Suprapubic skin (tissue), 4 donors: ENCODE data around the gene RAB10. TPM values are rescaled to one million over a fixed set of nuclear protein-coding genes. Genes with fewer than 3 reads are reported as not detected.
"Not testable (repeated sequence)": the region's sequence is repeated elsewhere in the genome, so short reads cannot be mapped to it uniquely, and the experiment has no call there.

Experiments
- DNase-seq, 2 donors: peaks; one replicate each; pipeline ENCODE4 v3.0.0-alpha.2; 2019; ENCODE audit warnings: low spot score in 2 of 2
- H3K27ac ChIP-seq: fragments of 200-600 bp; sonication (generic); one replicate; pipeline ENCODE4 v1.5.1; 2019
- H3K27me3 ChIP-seq: fragments of 200-600 bp; sonication (generic); one replicate; pipeline ENCODE4 v1.5.1; 2019
- H3K36me3 ChIP-seq: fragments of 200-600 bp; sonication (generic); one replicate; pipeline ENCODE4 v1.5.1; 2019
- H3K4me1 ChIP-seq: fragments of 200-600 bp; sonication (generic); one replicate; pipeline ENCODE4 v1.5.1; 2019
- H3K4me3 ChIP-seq: fragments of 200-600 bp; sonication (generic); one replicate; pipeline ENCODE4 v1.5.1; 2019; ENCODE audit warnings: mild to moderate bottlenecking
- H3K9me3 ChIP-seq: fragments of 200-600 bp; sonication (generic); one replicate; pipeline ENCODE4 v1.5.1; 2019
- EP300 ChIP-seq: sonication (generic); formaldehyde crosslinking; IDR thresholded peaks from one replicate; pipeline ENCODE4 v1.6.1; 2017; ENCODE audit warnings: antibody characterized with exemption
- POLR2A ChIP-seq, 2 donors: fragments of 450-650 bp; IDR thresholded peaks; one replicate each; pipeline ENCODE4 v1.6.1; 2017; ENCODE audit warnings: antibody characterized with exemption in 2 of 2, mild to moderate bottlenecking in 2 of 2, moderate library complexity in 2 of 2
- POLR2AphosphoS5 ChIP-seq, 3 donors: sonication (generic); formaldehyde crosslinking; IDR thresholded peaks; one replicate each; pipeline ENCODE4 v1.6.1; 2017; ENCODE audit warnings: antibody characterized with exemption in 3 of 3
- WGBS: methylation state at CpG from one replicate; pipeline ENCODE4 v1.1.5; 2018; 5-methylcytosine and 5-hydroxymethylcytosine counted together
- total RNA-seq, 4 donors: library from RNA; depleted of rRNA; stranded (reverse); fragments of >200 nt; gene quantifications; one replicate each; pipeline ENCODE4 v1.1.0, GENCODE V29; 2016
- TF ChIP-seq, protein P1 (sequence below), 2 donors: fragments of 200-600 bp in 1 of 2; fragments of 450-650 bp in 1 of 2; sonication (generic) in 1 of 2; IDR thresholded peaks; one replicate each; pipeline ENCODE4 v1.5.1; 2016 to 2019; ENCODE audit warnings: antibody characterized with exemption in 2 of 2, mild to moderate bottlenecking in 1 of 2, moderate library complexity in 1 of 2

RAB10 gene
- total RNA-seq, 4 donors from 2014 or later, result 145 to 171 (median 165) TPM

DNA sequence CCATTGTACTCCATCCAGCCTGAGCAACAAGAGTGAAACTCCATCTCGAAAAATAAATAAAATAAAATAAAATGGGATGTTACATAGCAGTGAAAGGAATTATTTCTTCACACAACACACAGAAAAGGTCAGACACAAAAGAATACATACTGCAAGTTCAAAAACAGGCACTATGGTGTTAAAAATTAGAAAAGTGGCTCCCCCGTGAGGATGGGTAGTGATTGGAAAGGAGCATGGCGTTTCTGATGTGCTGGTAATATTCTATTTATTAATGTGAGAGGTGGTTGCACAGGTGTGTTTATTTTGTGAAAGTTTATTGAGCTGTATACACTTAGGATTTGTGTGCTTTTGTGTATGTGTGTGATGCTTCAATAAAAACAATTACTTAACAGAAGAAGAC is 22.9 kb upstream of the RAB10 start:
- Histone ChIP-seq H3K4me1 (peaks cover 62% of the 10 kb centered on the region), H3K27me3 (no peaks in the 10 kb centered on the region), H3K4me3 (no peak overlapping the region), H3K36me3 (no peaks in the 10 kb centered on the region), H3K27ac (peak overlapping the region; percentile 82), H3K9me3 (no peaks in the 10 kb centered on the region)
- WGBS, result 75% methylated on average over 3 of the region's 3 CpGs
- DNase-seq, result no peak
- no peak for TF ChIP-seq POLR2AphosphoS5 (IDR thresholded peaks at IDR 0.05)
- TF ChIP-seq, protein P1, sequence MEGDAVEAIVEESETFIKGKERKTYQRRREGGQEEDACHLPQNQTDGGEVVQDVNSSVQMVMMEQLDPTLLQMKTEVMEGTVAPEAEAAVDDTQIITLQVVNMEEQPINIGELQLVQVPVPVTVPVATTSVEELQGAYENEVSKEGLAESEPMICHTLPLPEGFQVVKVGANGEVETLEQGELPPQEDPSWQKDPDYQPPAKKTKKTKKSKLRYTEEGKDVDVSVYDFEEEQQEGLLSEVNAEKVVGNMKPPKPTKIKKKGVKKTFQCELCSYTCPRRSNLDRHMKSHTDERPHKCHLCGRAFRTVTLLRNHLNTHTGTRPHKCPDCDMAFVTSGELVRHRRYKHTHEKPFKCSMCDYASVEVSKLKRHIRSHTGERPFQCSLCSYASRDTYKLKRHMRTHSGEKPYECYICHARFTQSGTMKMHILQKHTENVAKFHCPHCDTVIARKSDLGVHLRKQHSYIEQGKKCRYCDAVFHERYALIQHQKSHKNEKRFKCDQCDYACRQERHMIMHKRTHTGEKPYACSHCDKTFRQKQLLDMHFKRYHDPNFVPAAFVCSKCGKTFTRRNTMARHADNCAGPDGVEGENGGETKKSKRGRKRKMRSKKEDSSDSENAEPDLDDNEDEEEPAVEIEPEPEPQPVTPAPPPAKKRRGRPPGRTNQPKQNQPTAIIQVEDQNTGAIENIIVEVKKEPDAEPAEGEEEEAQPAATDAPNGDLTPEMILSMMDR (IDR thresholded peaks at IDR 0.05), result no peak
- no peak for TF ChIP-seq EP300
- TF ChIP-seq POLR2A (IDR thresholded peaks at IDR 0.05), result no peak

DNA sequence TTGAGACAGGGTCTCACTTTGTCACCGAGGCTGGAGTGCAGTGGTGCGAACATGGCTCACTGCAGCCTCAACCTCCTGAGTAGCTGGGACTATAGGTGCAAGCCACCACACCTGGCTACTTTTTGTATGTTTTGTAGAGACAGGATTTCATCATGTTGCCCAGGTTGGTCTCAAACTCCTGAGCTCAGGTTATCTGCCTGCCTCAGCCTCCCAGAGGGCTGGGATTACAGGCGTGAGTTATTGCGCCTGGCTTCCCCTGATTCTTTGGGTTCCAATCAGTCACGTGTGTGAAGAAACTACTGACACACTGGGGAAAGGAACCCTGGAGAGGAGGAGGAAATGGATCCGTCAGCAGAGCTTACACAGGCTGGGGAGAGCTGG is 22.3 kb upstream of the RAB10 start:
- Histone ChIP-seq H3K4me1 (peaks cover 69% of the 10 kb centered on the region), H3K36me3 (no peaks in the 10 kb centered on the region), H3K9me3 (no peaks in the 10 kb centered on the region), H3K27me3 (no peaks in the 10 kb centered on the region), H3K27ac (peak overlapping the region; percentile 82), H3K4me3 (no peak overlapping the region)
- 64% methylated on average over 5 of the region's 6 CpGs for WGBS
- no peak for DNase-seq
- TF ChIP-seq, protein P1 (IDR thresholded peaks at IDR 0.05), result no peak
- TF ChIP-seq POLR2AphosphoS5 (IDR thresholded peaks at IDR 0.05) (no peak), EP300 (no peak), POLR2A (IDR thresholded peaks at IDR 0.05) (no peak)

DNA sequence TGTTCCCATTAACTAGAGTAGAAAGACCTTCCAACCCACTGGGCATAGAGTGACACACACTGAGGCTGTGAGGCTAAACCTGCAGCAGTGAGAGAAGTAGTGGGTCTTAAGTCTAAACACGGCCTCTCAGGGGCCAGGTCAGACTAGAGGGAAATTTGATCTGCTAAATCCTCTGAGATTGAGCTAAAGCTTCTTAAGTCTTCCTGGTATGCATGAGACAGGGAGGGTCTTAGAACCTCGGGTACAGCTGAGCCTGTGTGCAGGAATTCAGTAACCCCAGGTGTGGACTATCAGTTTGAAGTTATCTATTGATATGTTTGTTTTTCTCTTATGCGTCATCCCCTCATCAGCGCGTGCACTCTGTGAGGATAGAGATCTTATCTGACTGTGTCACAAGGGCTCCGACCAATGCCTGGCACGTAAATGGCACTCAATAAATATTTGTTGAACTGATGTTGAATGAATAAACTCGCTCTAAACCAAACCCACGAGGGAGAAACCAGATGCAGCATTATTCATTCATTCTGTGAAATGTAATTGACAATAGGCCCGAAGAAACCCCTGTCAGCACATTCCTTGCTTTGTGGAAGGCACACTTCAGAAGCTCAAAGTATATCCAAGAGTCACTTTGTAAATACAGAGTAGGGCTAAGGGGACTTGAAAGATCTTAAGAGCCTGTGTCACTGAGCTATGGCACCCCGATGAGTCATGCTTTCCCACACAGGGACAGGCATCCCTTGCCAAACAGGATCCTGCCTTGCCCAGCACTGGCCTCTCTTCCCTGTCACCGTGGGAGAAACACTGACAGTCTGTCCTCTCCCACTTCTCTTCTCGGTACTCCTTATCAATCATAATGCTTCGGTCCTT is 21.7 kb upstream of the RAB10 start:
- Histone ChIP-seq H3K9me3 (no peaks in the 10 kb centered on the region), H3K4me3 (no peak overlapping the region), H3K27me3 (no peaks in the 10 kb centered on the region), H3K4me1 (peaks cover 71% of the 10 kb centered on the region), H3K36me3 (no peaks in the 10 kb centered on the region), H3K27ac (peak overlapping the region; percentile 82)
- peak in 1 of 2 donors; percentile 75 for DNase-seq
- no peak for TF ChIP-seq EP300
- no peak for TF ChIP-seq POLR2A (IDR thresholded peaks at IDR 0.05)
- TF ChIP-seq, protein P1 (IDR thresholded peaks at IDR 0.05), result no peak
- TF ChIP-seq POLR2AphosphoS5 (IDR thresholded peaks at IDR 0.05), result peak in 1 of 3 donors; percentile 45
- 29% methylated on average over 14 of the region's 14 CpGs for WGBS

DNA sequence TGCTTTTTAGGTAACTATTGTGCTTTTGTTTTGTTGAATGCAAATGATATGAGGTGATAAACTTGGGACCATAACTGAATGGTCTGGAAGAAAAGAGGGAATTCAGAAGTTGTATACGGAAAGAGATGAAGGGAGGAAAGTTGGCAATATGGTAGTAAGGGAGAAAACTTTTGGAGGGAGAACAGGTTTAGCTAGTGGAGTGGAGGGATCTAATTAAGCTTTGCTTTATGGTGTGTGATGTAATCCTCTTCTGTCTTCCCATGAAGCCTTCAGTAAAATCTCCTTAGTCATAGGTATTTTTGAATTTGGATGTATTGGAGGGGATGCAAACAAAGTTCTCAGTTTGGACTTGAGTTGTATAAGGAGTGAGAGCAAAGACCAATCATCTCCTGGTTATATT is 20.2 kb upstream of the RAB10 start:
- H3K4me3 ChIP-seq, result no peak overlapping the region
- TF ChIP-seq EP300, result no peak
- peaks cover 73% of the 10 kb centered on the region for H3K4me1 ChIP-seq
- DNase-seq, result no peak
- H3K36me3 ChIP-seq, result no peaks in the 10 kb centered on the region
- H3K9me3 ChIP-seq, result no peaks in the 10 kb centered on the region
- no peaks in the 10 kb centered on the region for H3K27me3 ChIP-seq
- H3K27ac ChIP-seq, result peak overlapping the region; percentile 82
- WGBS, result 49% methylated on average over 1 of the region's 1 CpG

DNA sequence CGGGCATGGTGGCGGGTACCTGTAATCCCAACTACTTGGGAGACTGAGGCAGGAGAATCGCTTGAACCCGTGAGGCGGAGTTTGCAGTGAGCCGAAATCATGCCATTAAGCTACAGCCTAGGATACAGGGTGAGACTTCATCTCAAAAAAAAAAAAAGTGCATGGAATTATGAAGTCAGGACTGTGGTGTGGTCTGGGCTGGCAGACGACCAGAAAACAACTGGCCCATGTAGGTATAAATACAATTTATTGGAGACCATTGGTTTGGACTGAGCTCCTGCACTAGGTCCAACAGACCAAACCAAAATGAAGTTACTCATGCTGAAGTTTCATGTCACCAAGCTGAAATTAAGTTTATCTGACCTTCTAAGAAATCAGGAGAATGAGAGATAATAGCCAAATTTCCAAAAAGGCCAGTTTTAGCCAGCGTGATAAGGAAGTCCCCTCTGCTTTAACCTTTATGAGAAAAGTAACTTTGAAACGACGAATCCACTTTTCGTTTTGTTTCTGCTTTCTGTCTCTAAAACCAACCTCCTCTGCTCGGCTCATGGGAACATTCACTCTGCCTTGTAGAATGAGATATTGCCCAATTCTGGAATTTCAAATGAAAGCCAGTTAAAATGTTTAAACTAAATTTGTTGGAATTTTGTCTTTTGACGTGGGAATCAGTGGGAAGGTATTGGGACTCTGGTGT is 17.7 kb upstream of the RAB10 start:
- Histone ChIP-seq H3K9me3 (no peaks in the 10 kb centered on the region), H3K4me1 (peaks cover 58% of the 10 kb centered on the region), H3K4me3 (no peak overlapping the region), H3K27ac (peak overlapping the region; percentile 80), H3K36me3 (no peaks in the 10 kb centered on the region), H3K27me3 (no peaks in the 10 kb centered on the region)
- TF ChIP-seq, protein P1 (IDR thresholded peaks at IDR 0.05), result no peak
- TF ChIP-seq POLR2AphosphoS5 (IDR thresholded peaks at IDR 0.05) (no peak), EP300 (no peak), POLR2A (IDR thresholded peaks at IDR 0.05) (no peak)
- 89% methylated on average over 13 of the region's 13 CpGs for WGBS
- no peak for DNase-seq

DNA sequence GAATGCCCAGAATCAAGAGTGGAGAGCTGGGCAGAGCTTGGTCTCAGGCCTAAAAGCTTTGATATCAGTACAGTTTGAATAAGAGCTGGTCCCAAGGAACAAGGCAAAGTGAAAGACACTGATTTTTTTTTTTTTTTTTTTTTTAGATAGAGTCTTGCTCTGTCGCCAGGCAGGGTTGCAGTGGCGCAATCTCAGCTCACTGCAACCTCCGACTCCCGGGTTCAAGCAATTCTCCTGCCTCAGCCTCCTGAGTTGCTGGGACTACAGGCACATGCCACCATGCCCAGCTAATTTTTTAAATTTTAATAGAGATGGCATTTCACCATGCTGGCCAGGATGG is 17.2 kb upstream of the RAB10 start:
- H3K4me3 ChIP-seq, H3K27me3 ChIP-seq, H3K36me3 ChIP-seq, DNase-seq, H3K9me3 ChIP-seq: not testable (repeated sequence)
- 84% methylated on average over 4 of the region's 4 CpGs for WGBS
- H3K27ac ChIP-seq, result peak overlapping the region; percentile 80
- peaks cover 54% of the 10 kb centered on the region for H3K4me1 ChIP-seq
